WI38 (cell line): ENCODE measurements around the gene RNFT2.

ENCODE experiments used
- H3K4me3 ChIP-seq: 2 replicates; pipeline ENCODE4 v1.5.1; 2011; ENCODE audit warnings: low read depth, mild to moderate bottlenecking, control low read depth, low read length
- TF ChIP-seq, protein P1 (sequence below): IDR thresholded peaks from 2 replicates; pipeline ENCODE4 v1.5.1; 2012; ENCODE audit warnings: low read depth, mild to moderate bottlenecking, control low read depth, low read length

Gene RNFT2, protein sequence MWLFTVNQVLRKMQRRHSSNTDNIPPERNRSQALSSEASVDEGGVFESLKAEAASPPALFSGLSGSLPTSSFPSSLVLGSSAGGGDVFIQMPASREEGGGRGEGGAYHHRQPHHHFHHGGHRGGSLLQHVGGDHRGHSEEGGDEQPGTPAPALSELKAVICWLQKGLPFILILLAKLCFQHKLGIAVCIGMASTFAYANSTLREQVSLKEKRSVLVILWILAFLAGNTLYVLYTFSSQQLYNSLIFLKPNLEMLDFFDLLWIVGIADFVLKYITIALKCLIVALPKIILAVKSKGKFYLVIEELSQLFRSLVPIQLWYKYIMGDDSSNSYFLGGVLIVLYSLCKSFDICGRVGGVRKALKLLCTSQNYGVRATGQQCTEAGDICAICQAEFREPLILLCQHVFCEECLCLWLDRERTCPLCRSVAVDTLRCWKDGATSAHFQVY

DNA sequence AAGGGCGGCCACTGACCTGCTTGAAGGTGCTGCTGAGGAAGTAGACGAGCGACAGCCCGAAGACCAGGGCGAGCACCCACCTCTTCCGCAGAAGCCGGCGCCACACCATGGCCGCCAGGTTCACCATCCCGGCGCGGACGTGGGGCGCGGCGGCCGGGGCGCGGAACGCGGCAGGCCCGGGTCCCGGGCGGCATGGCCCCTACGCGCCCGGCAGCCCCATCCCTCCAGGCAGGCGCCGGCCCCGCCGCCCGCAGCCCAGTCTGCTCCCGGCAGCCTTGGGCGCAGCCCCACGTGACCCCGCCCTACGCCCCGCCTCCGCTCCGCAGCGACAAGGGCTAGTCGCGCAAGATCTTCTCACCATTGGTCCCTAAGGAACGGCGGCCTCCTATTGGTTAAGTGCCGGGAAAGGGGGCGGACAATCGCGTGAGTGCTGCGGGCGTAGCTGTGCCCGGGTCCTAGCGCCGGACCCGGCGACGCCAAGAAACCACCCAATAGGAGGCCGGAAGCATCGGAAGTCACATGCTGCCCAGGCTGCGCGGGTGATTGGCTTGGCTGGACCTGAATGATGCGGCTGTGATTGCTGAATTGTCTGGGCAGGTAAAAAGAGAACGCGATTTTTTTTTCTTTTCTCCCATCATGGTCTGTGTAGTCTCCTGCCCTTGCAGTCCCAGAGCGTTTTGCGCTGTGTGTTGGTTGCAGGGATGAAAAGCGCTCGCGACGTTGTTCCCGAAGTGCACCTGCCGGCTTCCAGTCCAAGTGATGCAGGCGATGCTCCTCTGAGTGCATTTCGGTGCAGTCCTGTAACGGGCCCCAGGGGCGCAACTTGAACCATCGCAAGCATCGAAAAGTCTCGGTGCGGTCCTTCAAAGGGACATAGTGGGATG is at the start of gene RNFT2, which contains the start of gene SPRING1:
Gene RNFT2 (plus strand): TSS at position 542 of the 884 bp plus-strand sequence. CDS start 2,183 bp downstream, outside the sequence.
Gene SPRING1 (minus strand): TSS at position 296 of the 884 bp plus-strand sequence. CDS start 169 bp downstream, at position 127.
- H3K4me3 ChIP-seq = peak within 1 kb of the TSS; percentile 70
- TF ChIP-seq, protein P1, sequence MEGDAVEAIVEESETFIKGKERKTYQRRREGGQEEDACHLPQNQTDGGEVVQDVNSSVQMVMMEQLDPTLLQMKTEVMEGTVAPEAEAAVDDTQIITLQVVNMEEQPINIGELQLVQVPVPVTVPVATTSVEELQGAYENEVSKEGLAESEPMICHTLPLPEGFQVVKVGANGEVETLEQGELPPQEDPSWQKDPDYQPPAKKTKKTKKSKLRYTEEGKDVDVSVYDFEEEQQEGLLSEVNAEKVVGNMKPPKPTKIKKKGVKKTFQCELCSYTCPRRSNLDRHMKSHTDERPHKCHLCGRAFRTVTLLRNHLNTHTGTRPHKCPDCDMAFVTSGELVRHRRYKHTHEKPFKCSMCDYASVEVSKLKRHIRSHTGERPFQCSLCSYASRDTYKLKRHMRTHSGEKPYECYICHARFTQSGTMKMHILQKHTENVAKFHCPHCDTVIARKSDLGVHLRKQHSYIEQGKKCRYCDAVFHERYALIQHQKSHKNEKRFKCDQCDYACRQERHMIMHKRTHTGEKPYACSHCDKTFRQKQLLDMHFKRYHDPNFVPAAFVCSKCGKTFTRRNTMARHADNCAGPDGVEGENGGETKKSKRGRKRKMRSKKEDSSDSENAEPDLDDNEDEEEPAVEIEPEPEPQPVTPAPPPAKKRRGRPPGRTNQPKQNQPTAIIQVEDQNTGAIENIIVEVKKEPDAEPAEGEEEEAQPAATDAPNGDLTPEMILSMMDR = no peak

DNA sequence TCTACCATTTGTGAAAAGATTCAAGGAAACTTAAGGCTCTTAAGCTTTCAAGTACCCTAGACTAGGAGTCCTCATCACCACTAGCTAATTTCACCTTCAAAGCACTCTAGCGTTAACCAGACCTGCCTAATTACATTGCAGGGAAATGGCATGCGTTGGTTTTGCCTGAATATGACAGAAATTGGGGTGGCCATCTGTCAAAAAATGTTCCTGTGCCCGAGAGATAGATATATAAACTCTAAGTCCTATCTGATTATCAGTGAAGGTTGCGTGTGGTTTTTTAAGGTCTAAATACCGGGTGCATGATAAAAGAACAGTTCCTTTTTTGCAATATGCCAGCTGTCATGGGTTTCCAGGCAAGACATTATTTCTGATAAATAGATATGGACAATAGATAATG is 48.6 kb upstream of the RNFT2 start:
- no peak overlapping the region for H3K4me3 ChIP-seq
- TF ChIP-seq, protein P1 = no peak

DNA sequence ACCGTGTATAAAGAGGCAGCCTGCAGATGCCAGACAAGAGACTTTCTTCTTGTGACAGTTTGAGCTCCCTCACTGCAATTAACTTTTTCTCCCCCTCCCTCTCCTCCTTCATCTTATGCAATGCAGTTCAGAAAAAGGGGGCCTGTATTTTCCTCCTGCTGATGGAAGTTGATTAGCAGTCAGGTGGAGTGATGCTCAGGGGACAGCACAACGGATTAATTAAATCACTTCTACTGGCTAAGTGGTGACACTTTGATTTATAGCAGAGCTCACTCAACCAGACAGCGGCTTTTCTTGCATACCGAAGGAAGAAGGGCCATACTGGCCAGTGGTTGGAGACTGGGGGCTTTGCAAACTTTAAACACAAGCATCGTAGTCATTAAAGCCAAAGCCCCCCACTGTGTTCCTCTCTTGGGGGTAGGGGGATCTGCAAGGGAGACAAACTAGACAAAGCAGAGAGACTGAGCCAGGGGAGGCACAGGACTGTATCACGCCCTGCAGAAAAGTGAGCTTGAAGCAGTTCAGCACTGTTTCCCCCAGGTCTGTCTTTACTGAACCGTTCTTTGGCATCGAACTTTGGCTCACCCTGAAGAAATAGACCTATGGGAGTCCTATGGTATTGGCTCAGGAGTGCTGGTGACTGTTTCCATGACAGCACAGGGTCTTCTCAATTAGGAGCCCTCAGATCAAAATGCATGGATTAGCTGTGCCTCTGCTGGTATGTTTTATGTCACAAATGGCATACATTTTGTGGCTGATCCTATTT is 48.0 kb upstream of the RNFT2 start:
- TF ChIP-seq, protein P1 = no peak
- no peak overlapping the region for H3K4me3 ChIP-seq

DNA sequence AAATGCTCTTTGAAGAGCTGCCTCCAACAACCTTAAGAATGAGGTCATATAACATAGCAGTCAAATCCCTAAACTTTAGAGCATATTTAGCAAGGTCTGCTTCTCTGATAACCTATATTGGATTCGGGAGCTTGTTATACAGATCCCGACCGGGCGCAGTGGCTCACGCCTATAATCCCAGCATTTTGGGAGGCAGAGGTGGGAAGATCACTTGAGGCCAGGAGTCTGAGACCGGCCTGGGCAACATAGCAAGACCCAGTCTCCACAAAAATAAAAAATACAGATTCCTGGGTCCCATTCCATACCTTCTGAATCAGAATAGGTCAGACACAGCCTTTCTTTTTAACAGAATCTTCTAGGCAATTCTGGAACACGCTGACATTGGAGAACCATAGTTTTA is 46.9 kb upstream of the RNFT2 start:
- TF ChIP-seq, protein P1 = no peak
- H3K4me3 ChIP-seq = no peak overlapping the region

DNA sequence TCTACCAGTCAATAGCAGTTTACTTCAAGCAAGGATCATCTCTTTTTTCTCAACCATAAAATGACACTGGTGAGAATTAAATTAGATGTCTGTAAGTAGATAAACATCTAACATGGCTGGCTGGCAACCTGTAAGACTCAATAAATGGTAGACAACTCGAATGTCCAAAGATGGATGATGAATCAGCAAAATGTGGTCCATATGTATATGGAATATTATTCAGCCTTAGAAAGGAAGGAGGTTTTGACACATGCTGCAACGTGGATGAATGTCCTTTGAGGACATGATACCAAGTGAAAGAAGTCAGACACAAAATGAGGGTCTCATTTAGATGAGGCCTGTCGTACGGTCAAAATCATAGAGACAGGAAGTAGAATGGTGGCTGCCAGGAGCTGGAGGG is 46.5 kb upstream of the RNFT2 start:
- TF ChIP-seq, protein P1 = no peak
- H3K4me3 ChIP-seq = no peak overlapping the region

DNA sequence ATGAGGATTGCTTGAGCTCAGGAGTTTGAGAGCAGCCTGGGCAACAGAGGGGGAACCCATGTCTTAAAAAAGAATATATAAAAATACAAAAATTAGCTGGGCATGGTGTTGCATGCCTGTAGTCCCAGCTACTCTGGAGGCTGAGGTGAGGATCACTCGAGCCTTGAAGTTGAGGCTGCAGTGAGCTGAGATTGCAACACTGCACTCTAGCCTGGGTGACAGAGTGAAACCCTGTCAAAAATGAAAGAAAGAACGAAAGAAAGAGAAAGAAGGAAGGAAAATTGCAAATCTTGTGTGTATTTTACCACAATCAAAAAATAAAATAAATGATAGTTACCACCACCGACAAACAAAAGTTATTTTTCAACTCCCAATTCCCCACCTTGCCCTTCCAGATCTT is 45.5 kb upstream of the RNFT2 start:
- TF ChIP-seq, protein P1 = no peak
- H3K4me3 ChIP-seq = no peak overlapping the region
